Pancreas (tissue), 10 donors: Measurements from ENCODE around the gene ZNF805. TPM values are rescaled to one million over a fixed set of nuclear protein-coding genes. Genes with fewer than 3 reads are reported as not detected.

Experiments
- ATAC-seq, 4 donors: fragments of 200-7000 bp; cut with Tn5 transposase; one replicate each; pipeline versions ENCODE4 v1.8.0 to v1.9.1; 2020; ENCODE audit warnings: mild to moderate bottlenecking in 4 of 4, moderate library complexity in 4 of 4
- DNase-seq, 6 donors: peaks; one replicate each; pipeline ENCODE4 v3.0.0-alpha.2; 2020
- FAIRE-seq: peaks from 2 replicates; lab custom pipeline; 2012; peaks lifted over from hg19 to GRCh38; lab: Jason Lieb, UNC
- H3K27ac ChIP-seq, 4 donors: fragments of 200-600 bp; sonication (generic); 1 replicate in 3 of 4; 2 replicates in 1 of 4; pipeline versions ENCODE4 v1.5.0 to v1.8.0; 2020
- H3K27me3 ChIP-seq, 4 donors: fragments of 200-600 bp; one replicate each; pipeline ENCODE4 v1.8.0; 2021
- H3K36me3 ChIP-seq, 3 donors: fragments of 200-600 bp; sonication (generic) in 1 of 3; one replicate each; pipeline versions ENCODE4 v1.5.0 to v1.8.0; 2020 to 2021
- H3K4me1 ChIP-seq, 3 donors: fragments of 200-600 bp; one replicate each; pipeline ENCODE4 v1.8.0; 2021
- H3K4me3 ChIP-seq, 4 donors: fragments of 200-600 bp; sonication (generic) in 2 of 4; one replicate each; pipeline versions ENCODE4 v1.5.0 to v1.8.0; 2020 to 2021
- H3K9me3 ChIP-seq, 4 donors: fragments of 200-600 bp; one replicate each; pipeline ENCODE4 v1.8.0; 2021
- CTCF ChIP-seq, 4 donors: fragments of 200-600 bp; sonication (generic) in 3 of 4; IDR thresholded peaks; one replicate each; pipeline versions ENCODE4 v1.5.0 to v1.8.0; 2021; ENCODE audit warnings: antibody characterized with exemption in 4 of 4
- WGBS, 2 donors: extraction: QIAGEN DNeasy Blood & Tissue Kit; methylation state at CpG; one replicate each; pipeline ENCODE4 v1.1.7; 2013; 5-methylcytosine and 5-hydroxymethylcytosine counted together
- intact Hi-C, 3 donors: fragments of 100-400 bp; cut with DNase I; formaldehyde crosslinking; loops; one replicate each; pipeline versions ENCODE4 v1.11.1 to v1.14.2; 2022
- polyA plus RNA-seq, 2 donors: library from polyadenylated mRNA; stranded (reverse); fragments of 200-250 nt; gene quantifications; one replicate each; pipeline ENCODE4 v1.2.3, GENCODE V29; 2013
- total RNA-seq, 6 donors: library from RNA; stranded (reverse); fragmentation: NEBNext Ultra II Directional in 4 of 6; extraction: Animal tissue kit (Norgen Biotek cat#: 25700) in 4 of 6; gene quantifications; one replicate each; pipeline versions ENCODE4 v1.2.1 to v1.2.4, GENCODE V29; 2021 to 2023
- donor health status: healthy with polysubstance abuse.
- donor health status: DM: no; HTN: no; CAD: no; lungs with moderate emphysema.
- donor health status: DM: no; HTN: no; CAD: no.
- donor health status: control.
- donor health status: control.
- donor health status: Bipolar disorder and iron deficiency.
- donor health status: DM: yes; HTN: yes; CAD: no.
- donor health status: DM: no; HTN: no; CAD: no.
- donor health status: DM: no; HTN: no; CAD: no.
- donor health status: DM: yes; HTN: yes; CAD: no.

Gene ZNF805
- total and polyA plus RNA-seq, 8 donors: 0.75 to 8.9 (median 4.6) TPM

- ATAC-seq (no peak), FAIRE-seq (no peak), DNase-seq (peak in 2 of 6 donors; percentile 10 to 22)
- Histone ChIP-seq H3K27ac (peak overlapping the region; percentile 98 to 99 (median 98)), H3K9me3 (no peaks in the 10 kb centered on the region), H3K36me3 (peaks cover 0 to 17% (median 10%) of the 10 kb centered on the region in 3 donors), H3K4me3 (peak overlapping the region; percentile 58 to 95 (median 90)), H3K4me1 (peaks cover 7 to 14% (median 7%) of the 10 kb centered on the region in 3 donors), H3K27me3 (no peaks in the 10 kb centered on the region)
- WGBS, 2 donors: 2 to 3% methylated on average over 6 of the region's 6 CpGs
- intact Hi-C loops: no loop called here
- no peak for TF ChIP-seq CTCF (IDR thresholded peaks at IDR 0.05)
Observed at GRCh38 chr19:57280962-57281400, 40.5 kb downstream of the ZNF805 start.

- no peaks in the 10 kb centered on the region for H3K9me3 ChIP-seq
- H3K27me3 ChIP-seq: no peaks in the 10 kb centered on the region
- no peak for FAIRE-seq
- H3K27ac ChIP-seq: no peak overlapping the region
- no peak for DNase-seq
- peaks cover 7 to 14% (median 7%) of the 10 kb centered on the region in 3 donors for H3K4me1 ChIP-seq
- ATAC-seq: no peak
- peak overlapping the region in 1 of 4 donors; percentile 88 for H3K4me3 ChIP-seq
- H3K36me3 ChIP-seq: peaks cover 0 to 28% (median 10%) of the 10 kb centered on the region in 3 donors
- intact Hi-C loops: no loop called here
- TF ChIP-seq CTCF (IDR thresholded peaks at IDR 0.05): no peak
- WGBS, 2 donors: 74 to 79% methylated on average over 5 of the region's 5 CpGs
Observed at GRCh38 chr19:57282011-57282643, 41.7 kb downstream of the ZNF805 start.

- intact Hi-C loops: no loop called here
- no peak overlapping the region for H3K4me3 ChIP-seq
- no peak for FAIRE-seq
- no peak for DNase-seq
- no peak overlapping the region for H3K27ac ChIP-seq
- H3K36me3 ChIP-seq: peaks cover 11 to 89% (median 54%) of the 10 kb centered on the region in 3 donors
- H3K27me3 ChIP-seq: no peaks in the 10 kb centered on the region
- H3K4me1 ChIP-seq: no peaks in the 10 kb centered on the region
- no peak for ATAC-seq
- TF ChIP-seq CTCF (IDR thresholded peaks at IDR 0.05): no peak
- no peaks in the 10 kb centered on the region for H3K9me3 ChIP-seq
- 93 to 94% methylated on average over 4 of the region's 4 CpGs for WGBS, 2 donors
Observed at GRCh38 chr19:57288373-57288772, 47.9 kb downstream of the ZNF805 start.

GRCh38 chr19:57290970-57291369 is 50.5 kb downstream of the ZNF805 start:
- intact Hi-C loops: no loop called here
- Histone ChIP-seq H3K27me3 (no peaks in the 10 kb centered on the region), H3K4me3 (no peak overlapping the region), H3K4me1 (no peaks in the 10 kb centered on the region), H3K9me3 (no peaks in the 10 kb centered on the region), H3K36me3 (peaks cover 11 to 80% (median 52%) of the 10 kb centered on the region in 3 donors), H3K27ac (no peak overlapping the region)
- TF ChIP-seq CTCF (IDR thresholded peaks at IDR 0.05): no peak
- ATAC-seq (no peak), FAIRE-seq (no peak), DNase-seq (no peak)
- 95% methylated on average over 11 of the region's 11 CpGs for WGBS, 2 donors

GRCh38 chr19:57292547-57292946 is 52.1 kb downstream of the ZNF805 start:
- ATAC-seq (no peak), DNase-seq (no peak), FAIRE-seq (no peak)
- Histone ChIP-seq H3K27me3 (no peaks in the 10 kb centered on the region), H3K36me3 (peaks cover 11 to 65% (median 49%) of the 10 kb centered on the region in 3 donors), H3K4me3 (no peak overlapping the region), H3K9me3 (no peaks in the 10 kb centered on the region), H3K4me1 (no peaks in the 10 kb centered on the region), H3K27ac (no peak overlapping the region)
- no peak for TF ChIP-seq CTCF (IDR thresholded peaks at IDR 0.05)
- 50 to 55% methylated on average over 1 of the region's 1 CpG for WGBS, 2 donors
- intact Hi-C loops: no loop called here
